D721Med (cell line): ENCODE results near the gene SNCB.
A peak's percentile ranks its signal among the peaks of the same experiment; 100 is the strongest.

Source experiments
- DNase-seq: peaks from one replicate; pipeline ENCODE4 v3.0.0; 2011; ENCODE audit warnings: low spot score; ENCODE audit not compliant: insufficient read length
- FAIRE-seq: peaks from 2 replicates; lab custom pipeline; 2011; peaks lifted over from hg19 to GRCh38; lab: Jason Lieb, UNC
- TF ChIP-seq, protein P1 (sequence below): IDR thresholded peaks from 2 replicates; pipeline ENCODE4 v1.5.1; 2012; ENCODE audit warnings: mild to moderate bottlenecking, control low read depth; ENCODE audit not compliant: insufficient read depth; ENCODE audit errors: missing control alignments

The SNCB gene

GRCh38 chr5:176612855-176613254 is 17.5 kb downstream of the SNCB start:
- DNase-seq (no peak), FAIRE-seq (no peak)
- TF ChIP-seq, protein P1, sequence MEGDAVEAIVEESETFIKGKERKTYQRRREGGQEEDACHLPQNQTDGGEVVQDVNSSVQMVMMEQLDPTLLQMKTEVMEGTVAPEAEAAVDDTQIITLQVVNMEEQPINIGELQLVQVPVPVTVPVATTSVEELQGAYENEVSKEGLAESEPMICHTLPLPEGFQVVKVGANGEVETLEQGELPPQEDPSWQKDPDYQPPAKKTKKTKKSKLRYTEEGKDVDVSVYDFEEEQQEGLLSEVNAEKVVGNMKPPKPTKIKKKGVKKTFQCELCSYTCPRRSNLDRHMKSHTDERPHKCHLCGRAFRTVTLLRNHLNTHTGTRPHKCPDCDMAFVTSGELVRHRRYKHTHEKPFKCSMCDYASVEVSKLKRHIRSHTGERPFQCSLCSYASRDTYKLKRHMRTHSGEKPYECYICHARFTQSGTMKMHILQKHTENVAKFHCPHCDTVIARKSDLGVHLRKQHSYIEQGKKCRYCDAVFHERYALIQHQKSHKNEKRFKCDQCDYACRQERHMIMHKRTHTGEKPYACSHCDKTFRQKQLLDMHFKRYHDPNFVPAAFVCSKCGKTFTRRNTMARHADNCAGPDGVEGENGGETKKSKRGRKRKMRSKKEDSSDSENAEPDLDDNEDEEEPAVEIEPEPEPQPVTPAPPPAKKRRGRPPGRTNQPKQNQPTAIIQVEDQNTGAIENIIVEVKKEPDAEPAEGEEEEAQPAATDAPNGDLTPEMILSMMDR, result no peak

GRCh38 chr5:176612008-176612407 is 18.3 kb downstream of the SNCB start:
- FAIRE-seq (no peak), DNase-seq (no peak)
- TF ChIP-seq, protein P1, result no peak

GRCh38 chr5:176611435-176611834 is 18.9 kb downstream of the SNCB start:
- DNase-seq (no peak), FAIRE-seq (no peak)
- TF ChIP-seq, protein P1, result no peak

- TF ChIP-seq, protein P1, result no peak
Observed at GRCh38 chr5:176610435-176610773, 19.9 kb downstream of the SNCB start.

DNA sequence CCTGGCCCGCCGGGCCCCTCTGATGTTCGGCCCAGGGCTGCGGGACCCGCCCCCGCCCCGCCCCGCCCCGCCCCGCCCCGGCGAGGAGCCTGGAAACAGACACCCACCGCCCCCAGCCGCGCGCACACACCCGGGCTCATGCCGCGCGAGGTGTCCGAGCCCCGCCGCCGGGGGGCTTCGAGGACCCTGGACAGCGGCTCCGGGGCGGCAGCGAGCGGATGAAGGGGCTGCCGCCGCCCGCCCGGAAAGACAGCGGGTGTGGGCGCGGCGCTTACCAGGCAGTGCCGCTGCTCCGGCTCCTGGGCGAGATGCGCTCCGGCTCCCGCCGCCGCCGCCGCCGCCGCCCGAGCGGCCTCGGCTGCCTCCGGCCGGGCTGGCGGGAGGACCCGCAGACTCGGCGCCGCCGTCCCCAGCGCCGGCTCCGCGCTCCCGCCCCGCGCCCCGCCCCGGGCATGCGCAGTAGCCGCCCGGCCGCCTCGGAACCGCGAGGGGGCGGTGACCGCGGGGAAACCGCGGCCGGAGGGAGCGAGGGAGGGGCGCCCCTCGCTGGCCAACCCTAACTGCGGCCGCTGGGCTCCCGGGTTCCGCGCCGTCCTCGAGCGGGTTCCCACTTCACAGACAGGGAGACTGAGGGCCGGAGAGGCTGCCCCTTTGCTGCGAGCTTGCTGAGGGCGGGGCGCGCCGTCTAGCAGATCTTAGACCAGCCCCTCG is 20.5 kb downstream of the SNCB start, which contains the start of gene GPRIN1:
Gene GPRIN1 (minus strand): TSS at position 433 of the 711 bp plus-strand sequence. CDS start 10,322 bp downstream, outside the sequence.
- DNase-seq, result peak; percentile 80
- TF ChIP-seq, protein P1, result peak; percentile 21
- no peak for FAIRE-seq

More at GRCh38 chr5:176610435-176610773, 19.9 kb downstream of the SNCB start:
- DNase-seq (peak; percentile 48), FAIRE-seq (no peak)

GRCh38 chr5:176608937-176609723 is 21.2 kb downstream of the SNCB start:
- DNase-seq (no peak), FAIRE-seq (no peak)
- TF ChIP-seq, protein P1, result no peak

DNA sequence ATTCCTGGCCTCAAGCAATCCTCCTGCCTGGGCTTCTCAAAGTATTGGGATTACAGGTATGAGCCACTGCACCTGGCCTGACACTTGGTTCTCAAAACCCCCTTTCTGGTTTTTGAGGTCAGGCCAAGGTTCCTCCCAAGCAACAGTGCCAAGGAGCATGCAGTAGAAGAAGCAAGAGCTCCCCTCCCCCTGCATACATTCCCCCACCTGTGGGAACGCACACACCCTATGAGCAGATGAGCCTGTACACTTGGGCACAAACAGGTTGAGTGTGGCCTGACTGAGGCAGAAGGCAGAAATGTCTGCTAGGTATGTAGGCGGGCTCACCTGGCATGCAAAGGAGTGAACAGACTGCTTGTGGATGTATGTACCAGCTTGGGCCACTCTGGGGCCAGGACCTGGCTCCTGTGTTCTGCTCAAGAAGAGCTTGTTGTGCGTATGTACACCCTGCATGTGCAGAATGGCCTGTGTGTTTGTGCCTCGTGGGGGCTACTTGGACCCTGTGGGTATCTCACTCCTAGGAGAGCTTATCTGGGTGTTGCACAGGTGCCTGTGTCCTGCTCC is 22.1 kb downstream of the SNCB start:
- FAIRE-seq, result no peak
- TF ChIP-seq, protein P1, result no peak
- no peak for DNase-seq
